ENCODE measurements around the gene AKT3. TPM values are rescaled to one million over a fixed set of nuclear protein-coding genes. Genes with fewer than 3 reads are reported as not detected.

AKT3 gene
- total and polyA plus RNA-seq, 11 donors = 3.2 to 27.9 (median 16.6) TPM

- H3K36me3 ChIP-seq = peaks cover 0 to 17% (median 0%) of the 10 kb centered on the region in 9 donors
- H3K27me3 ChIP-seq = no peaks in the 10 kb centered on the region
- 87 to 90% (median 89%) methylated on average over 6 of the region's 6 CpGs for WGBS, 4 donors
- no peak overlapping the region for H3K4me3 ChIP-seq
- ATAC-seq = no peak
- no peaks in the 10 kb centered on the region for H3K4me1 ChIP-seq
- DNase-seq = no peak
- no peaks in the 10 kb centered on the region for H3K9me3 ChIP-seq
- TF ChIP-seq CTCF (IDR thresholded peaks at IDR 0.05) (no peak), POLR2A (IDR thresholded peaks at IDR 0.05) (no peak)
- H3K27ac ChIP-seq = no peak overlapping the region
- intact Hi-C loops (cut with DNase I) = no loop called here
Observed at GRCh38 chr1:243550276-243550675, 299.8 kb downstream of the AKT3 start.

GRCh38 chr1:243549791-243550190 lies 300.3 kb downstream of the AKT3 start:
- H3K4me1 ChIP-seq = no peaks in the 10 kb centered on the region
- peaks cover 0 to 20% (median 0%) of the 10 kb centered on the region in 9 donors for H3K36me3 ChIP-seq
- ATAC-seq (no peak), DNase-seq (no peak)
- intact Hi-C loops (cut with DNase I) = no loop called here
- H3K27ac ChIP-seq = no peak overlapping the region
- H3K9me3 ChIP-seq = no peaks in the 10 kb centered on the region
- H3K4me3 ChIP-seq = no peak overlapping the region
- TF ChIP-seq CTCF (IDR thresholded peaks at IDR 0.05) (no peak), POLR2A (IDR thresholded peaks at IDR 0.05) (no peak)
- no peaks in the 10 kb centered on the region for H3K27me3 ChIP-seq

- intact Hi-C loops (cut with DNase I) = no loop called here
- no peak for DNase-seq
- Histone ChIP-seq H3K27me3 (no peaks in the 10 kb centered on the region), H3K9me3 (no peaks in the 10 kb centered on the region), H3K4me3 (no peak overlapping the region), H3K27ac (no peak overlapping the region), H3K4me1 (no peaks in the 10 kb centered on the region), H3K36me3 (peaks cover 0 to 26% (median 5%) of the 10 kb centered on the region in 9 donors)
- ATAC-seq = no peak
- TF ChIP-seq POLR2A (IDR thresholded peaks at IDR 0.05) = no peak
- TF ChIP-seq CTCF (IDR thresholded peaks at IDR 0.05) = no peak
Observed at GRCh38 chr1:243549108-243549507, 300.9 kb downstream of the AKT3 start.

GRCh38 chr1:243548516-243548915 lies 301.5 kb downstream of the AKT3 start:
- DNase-seq (no peak), ATAC-seq (no peak)
- H3K4me1 ChIP-seq = no peaks in the 10 kb centered on the region
- H3K9me3 ChIP-seq = no peaks in the 10 kb centered on the region
- TF ChIP-seq POLR2A (IDR thresholded peaks at IDR 0.05) (no peak), CTCF (IDR thresholded peaks at IDR 0.05) (no peak)
- peaks cover 0 to 32% (median 5%) of the 10 kb centered on the region in 9 donors for H3K36me3 ChIP-seq
- no peak overlapping the region for H3K27ac ChIP-seq
- no peaks in the 10 kb centered on the region for H3K27me3 ChIP-seq
- WGBS, 4 donors = 82 to 92% (median 90%) methylated on average over 1 of the region's 1 CpG
- H3K4me3 ChIP-seq = no peak overlapping the region
- intact Hi-C loops (cut with DNase I) = no loop called here

All from heart left ventricle (tissue), 16 donors.